SK-N-SH treated with all-trans-retinoic acid at 6 μM for 48 hours (cell line): ENCODE data around the gene TTC7B.

Experiments used
- ATAC-seq: fragments of 200-7000 bp; cut with Tn5 transposase; 3 replicates; pipeline ENCODE4 v1.9.1; 2020; ENCODE audit warnings: mild to moderate bottlenecking, moderate library complexity
- ARNTL ChIP-seq: fragments of 450-650 bp; formaldehyde crosslinking; IDR thresholded peaks from 2 replicates; pipeline ENCODE4 v1.5.0; 2020; ENCODE audit warnings: low read depth, mild to moderate bottlenecking, moderate library complexity, borderline replicate concordance
- BACH2 ChIP-seq: fragments of 250-450 bp; sonication (Bioruptor Pico); IDR thresholded peaks from 2 replicates; pipeline ENCODE4 v1.9.0; 2021; ENCODE audit warnings: mild to moderate bottlenecking, borderline replicate concordance
- CSDC2 ChIP-seq: fragments of 250-450 bp; sonication (Bioruptor Pico); IDR thresholded peaks from 2 replicates; pipeline ENCODE4 v1.5.0; 2020; ENCODE audit warnings: mild to moderate bottlenecking, moderate library complexity
- CSRNP3 ChIP-seq: fragments of 250-450 bp; sonication (Bioruptor Pico); IDR thresholded peaks from 2 replicates; pipeline ENCODE4 v1.5.1; 2021; ENCODE audit warnings: mild to moderate bottlenecking, moderate library complexity
- ESRRG ChIP-seq: fragments of 250-450 bp; sonication (Bioruptor Pico); IDR thresholded peaks from 2 replicates; pipeline ENCODE4 v1.6.1; 2021; ENCODE audit warnings: mild to moderate bottlenecking
- GLIS3 ChIP-seq: fragments of 250-450 bp; sonication (Bioruptor Pico); IDR thresholded peaks from 2 replicates; pipeline ENCODE4 v1.5.0; 2020; ENCODE audit warnings: mild to moderate bottlenecking, moderate library complexity
- ISL1 ChIP-seq: fragments of 250-450 bp; sonication (Bioruptor Pico); IDR thresholded peaks from 2 replicates; pipeline ENCODE4 v2.1.2; 2022; ENCODE audit warnings: mild to moderate bottlenecking, moderate library complexity
- OSR1 ChIP-seq: fragments of 250-450 bp; sonication (Bioruptor Pico); IDR thresholded peaks from 2 replicates; pipeline ENCODE4 v1.8.0; 2022; ENCODE audit warnings: moderate library complexity, mild to moderate bottlenecking, inconsistent platforms
- PPARA ChIP-seq: fragments of 250-450 bp; sonication (Bioruptor Pico); IDR thresholded peaks from 2 replicates; pipeline ENCODE4 v1.5.0; 2020; ENCODE audit warnings: mild to moderate bottlenecking, borderline replicate concordance
- RARB ChIP-seq: fragments of 250-450 bp; sonication (Bioruptor Pico); IDR thresholded peaks from 2 replicates; pipeline ENCODE4 v1.8.0; 2021; ENCODE audit warnings: mild to moderate bottlenecking, moderate library complexity
- SNAI2 ChIP-seq: fragments of 250-450 bp; sonication (Bioruptor Pico); IDR thresholded peaks from 2 replicates; pipeline ENCODE4 v1.5.0; 2020; ENCODE audit warnings: mild to moderate bottlenecking, moderate library complexity
- TCF4 ChIP-seq: fragments of 250-450 bp; sonication (Bioruptor Pico); IDR thresholded peaks from 2 replicates; pipeline ENCODE4 v1.8.0; 2021; ENCODE audit warnings: mild to moderate bottlenecking, moderate library complexity, borderline replicate concordance
- TOX ChIP-seq: fragments of 250-450 bp; sonication (Bioruptor Pico); IDR thresholded peaks from 2 replicates; pipeline ENCODE4 v1.8.0; 2021; ENCODE audit warnings: mild to moderate bottlenecking, moderate library complexity, borderline replicate concordance
- ZC3H10 ChIP-seq: fragments of 250-450 bp; sonication (Bioruptor Pico); IDR thresholded peaks from 2 replicates; pipeline ENCODE4 v1.5.1; 2021; ENCODE audit warnings: mild to moderate bottlenecking, moderate library complexity
- ZFP3 ChIP-seq: fragments of 250-450 bp; sonication (Bioruptor Pico); IDR thresholded peaks from 2 replicates; pipeline ENCODE4 v1.5.0; 2020; ENCODE audit warnings: mild to moderate bottlenecking, moderate library complexity
- ZFP30 ChIP-seq: fragments of 450-650 bp; formaldehyde crosslinking; IDR thresholded peaks from 2 replicates; pipeline ENCODE4 v1.5.0; 2022; ENCODE audit warnings: mild to moderate bottlenecking, moderate library complexity
- ZNF565 ChIP-seq: fragments of 450-650 bp; formaldehyde crosslinking; conservative IDR thresholded peaks from 2 replicates; pipeline ENCODE4 v1.5.0; 2020; ENCODE audit warnings: low read depth, mild to moderate bottlenecking, moderate library complexity
- ZNF70 ChIP-seq: fragments of 450-650 bp; formaldehyde crosslinking; IDR thresholded peaks from 2 replicates; pipeline ENCODE4 v1.5.0; 2020; ENCODE audit warnings: mild to moderate bottlenecking, moderate library complexity
- ZNF8 ChIP-seq: fragments of 450-650 bp; formaldehyde crosslinking; IDR thresholded peaks from 2 replicates; pipeline ENCODE4 v1.5.0; 2020; ENCODE audit warnings: mild to moderate bottlenecking, moderate library complexity
- TF ChIP-seq, protein P1 (sequence below): fragments of 250-450 bp; sonication (Bioruptor Pico); IDR thresholded peaks from 2 replicates; pipeline ENCODE4 v1.8.0; 2020; ENCODE audit warnings: mild to moderate bottlenecking, moderate library complexity, borderline replicate concordance
- TF ChIP-seq, protein P2 (sequence below): fragments of 250-450 bp; sonication (Bioruptor Pico); IDR thresholded peaks from 2 replicates; pipeline ENCODE4 v1.8.0; 2021; ENCODE audit warnings: low read depth, mild to moderate bottlenecking, moderate library complexity, borderline replicate concordance
- TF ChIP-seq, protein P3 (sequence below): fragments of 250-450 bp; sonication (Bioruptor Pico); IDR thresholded peaks from 2 replicates; pipeline ENCODE4 v1.5.0; 2020; ENCODE audit warnings: mild to moderate bottlenecking, moderate library complexity
- TF ChIP-seq, protein P4 (sequence below): fragments of 250-450 bp; sonication (Bioruptor Pico); IDR thresholded peaks from 2 replicates; pipeline ENCODE4 v1.5.1; 2020; ENCODE audit warnings: low read depth, mild to moderate bottlenecking, moderate library complexity

Gene TTC7B

GRCh38 chr14:90742729-90743128, 73.5 kb downstream of the TTC7B start:
- no peak for TF ChIP-seq OSR1 (CRISPR knock-in tag)
- TF ChIP-seq CSRNP3 (CRISPR knock-in tag), result no peak
- TF ChIP-seq TOX (CRISPR knock-in tag), result no peak
- TF ChIP-seq, protein P1, sequence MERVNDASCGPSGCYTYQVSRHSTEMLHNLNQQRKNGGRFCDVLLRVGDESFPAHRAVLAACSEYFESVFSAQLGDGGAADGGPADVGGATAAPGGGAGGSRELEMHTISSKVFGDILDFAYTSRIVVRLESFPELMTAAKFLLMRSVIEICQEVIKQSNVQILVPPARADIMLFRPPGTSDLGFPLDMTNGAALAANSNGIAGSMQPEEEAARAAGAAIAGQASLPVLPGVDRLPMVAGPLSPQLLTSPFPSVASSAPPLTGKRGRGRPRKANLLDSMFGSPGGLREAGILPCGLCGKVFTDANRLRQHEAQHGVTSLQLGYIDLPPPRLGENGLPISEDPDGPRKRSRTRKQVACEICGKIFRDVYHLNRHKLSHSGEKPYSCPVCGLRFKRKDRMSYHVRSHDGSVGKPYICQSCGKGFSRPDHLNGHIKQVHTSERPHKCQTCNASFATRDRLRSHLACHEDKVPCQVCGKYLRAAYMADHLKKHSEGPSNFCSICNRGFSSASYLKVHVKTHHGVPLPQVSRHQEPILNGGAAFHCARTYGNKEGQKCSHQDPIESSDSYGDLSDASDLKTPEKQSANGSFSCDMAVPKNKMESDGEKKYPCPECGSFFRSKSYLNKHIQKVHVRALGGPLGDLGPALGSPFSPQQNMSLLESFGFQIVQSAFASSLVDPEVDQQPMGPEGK (CRISPR knock-in tag), result no peak
- no peak for TF ChIP-seq RARB (CRISPR knock-in tag)
- no peak for TF ChIP-seq ZNF8 (CRISPR knock-in tag)
- no peak for TF ChIP-seq CSDC2 (CRISPR knock-in tag)
- no peak for TF ChIP-seq ARNTL (CRISPR knock-in tag)
- TF ChIP-seq, protein P2, sequence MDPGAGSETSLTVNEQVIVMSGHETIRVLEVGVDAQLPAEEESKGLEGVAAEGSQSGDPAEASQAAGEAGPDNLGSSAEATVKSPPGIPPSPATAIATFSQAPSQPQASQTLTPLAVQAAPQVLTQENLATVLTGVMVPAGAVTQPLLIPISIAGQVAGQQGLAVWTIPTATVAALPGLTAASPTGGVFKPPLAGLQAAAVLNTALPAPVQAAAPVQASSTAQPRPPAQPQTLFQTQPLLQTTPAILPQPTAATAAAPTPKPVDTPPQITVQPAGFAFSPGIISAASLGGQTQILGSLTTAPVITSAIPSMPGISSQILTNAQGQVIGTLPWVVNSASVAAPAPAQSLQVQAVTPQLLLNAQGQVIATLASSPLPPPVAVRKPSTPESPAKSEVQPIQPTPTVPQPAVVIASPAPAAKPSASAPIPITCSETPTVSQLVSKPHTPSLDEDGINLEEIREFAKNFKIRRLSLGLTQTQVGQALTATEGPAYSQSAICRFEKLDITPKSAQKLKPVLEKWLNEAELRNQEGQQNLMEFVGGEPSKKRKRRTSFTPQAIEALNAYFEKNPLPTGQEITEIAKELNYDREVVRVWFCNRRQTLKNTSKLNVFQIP (CRISPR knock-in tag), result no peak
- no peak for TF ChIP-seq BACH2 (CRISPR knock-in tag)
- TF ChIP-seq, protein P3, sequence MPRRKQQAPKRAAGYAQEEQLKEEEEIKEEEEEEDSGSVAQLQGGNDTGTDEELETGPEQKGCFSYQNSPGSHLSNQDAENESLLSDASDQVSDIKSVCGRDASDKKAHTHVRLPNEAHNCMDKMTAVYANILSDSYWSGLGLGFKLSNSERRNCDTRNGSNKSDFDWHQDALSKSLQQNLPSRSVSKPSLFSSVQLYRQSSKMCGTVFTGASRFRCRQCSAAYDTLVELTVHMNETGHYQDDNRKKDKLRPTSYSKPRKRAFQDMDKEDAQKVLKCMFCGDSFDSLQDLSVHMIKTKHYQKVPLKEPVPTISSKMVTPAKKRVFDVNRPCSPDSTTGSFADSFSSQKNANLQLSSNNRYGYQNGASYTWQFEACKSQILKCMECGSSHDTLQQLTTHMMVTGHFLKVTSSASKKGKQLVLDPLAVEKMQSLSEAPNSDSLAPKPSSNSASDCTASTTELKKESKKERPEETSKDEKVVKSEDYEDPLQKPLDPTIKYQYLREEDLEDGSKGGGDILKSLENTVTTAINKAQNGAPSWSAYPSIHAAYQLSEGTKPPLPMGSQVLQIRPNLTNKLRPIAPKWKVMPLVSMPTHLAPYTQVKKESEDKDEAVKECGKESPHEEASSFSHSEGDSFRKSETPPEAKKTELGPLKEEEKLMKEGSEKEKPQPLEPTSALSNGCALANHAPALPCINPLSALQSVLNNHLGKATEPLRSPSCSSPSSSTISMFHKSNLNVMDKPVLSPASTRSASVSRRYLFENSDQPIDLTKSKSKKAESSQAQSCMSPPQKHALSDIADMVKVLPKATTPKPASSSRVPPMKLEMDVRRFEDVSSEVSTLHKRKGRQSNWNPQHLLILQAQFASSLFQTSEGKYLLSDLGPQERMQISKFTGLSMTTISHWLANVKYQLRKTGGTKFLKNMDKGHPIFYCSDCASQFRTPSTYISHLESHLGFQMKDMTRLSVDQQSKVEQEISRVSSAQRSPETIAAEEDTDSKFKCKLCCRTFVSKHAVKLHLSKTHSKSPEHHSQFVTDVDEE, result no peak
- no peak for TF ChIP-seq TCF4 (CRISPR knock-in tag)
- no peak for TF ChIP-seq SNAI2
- no peak for TF ChIP-seq ZC3H10 (CRISPR knock-in tag)
- no peak for TF ChIP-seq ESRRG (CRISPR knock-in tag)
- TF ChIP-seq, all 23 proteins: peak for 0
- ATAC-seq, result no peak

DNA sequence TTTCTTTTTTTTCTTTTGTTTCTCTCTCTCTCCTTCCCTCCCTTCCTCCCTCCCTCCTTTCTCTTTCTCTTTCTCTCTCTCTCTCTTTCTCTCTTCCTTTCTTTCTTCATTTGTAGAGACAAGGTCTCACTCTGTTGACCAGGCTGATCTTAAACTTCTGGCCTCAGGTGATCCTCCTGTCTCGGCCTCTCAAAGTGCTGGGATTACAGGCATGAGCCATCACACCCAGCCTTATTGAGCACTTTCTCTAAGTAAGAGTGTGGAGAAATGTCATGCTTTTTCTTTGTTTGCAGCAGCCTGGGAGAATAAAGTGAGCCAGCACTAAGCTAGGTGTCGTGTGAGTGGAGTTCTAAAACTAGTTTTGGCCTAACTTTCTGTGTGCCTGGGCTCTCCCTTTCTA, 74.0 kb downstream of the TTC7B start:
- TF ChIP-seq SNAI2 (no peak), ZNF8 (CRISPR knock-in tag) (no peak), ESRRG (CRISPR knock-in tag) (no peak), ARNTL (CRISPR knock-in tag) (no peak), ZC3H10 (CRISPR knock-in tag) (no peak), TOX (CRISPR knock-in tag) (no peak), ZFP30 (CRISPR knock-in tag) (no peak), OSR1 (CRISPR knock-in tag) (no peak), GLIS3 (CRISPR knock-in tag) (no peak), ZFP3 (CRISPR knock-in tag) (no peak), ZNF70 (CRISPR knock-in tag) (no peak), BACH2 (CRISPR knock-in tag) (no peak), ZNF565 (CRISPR knock-in tag) (no peak), RARB (CRISPR knock-in tag) (no peak), PPARA (CRISPR knock-in tag) (no peak), ISL1 (CRISPR knock-in tag) (no peak)
- TF ChIP-seq, protein P1 (CRISPR knock-in tag), result no peak
- TF ChIP-seq, protein P4, sequence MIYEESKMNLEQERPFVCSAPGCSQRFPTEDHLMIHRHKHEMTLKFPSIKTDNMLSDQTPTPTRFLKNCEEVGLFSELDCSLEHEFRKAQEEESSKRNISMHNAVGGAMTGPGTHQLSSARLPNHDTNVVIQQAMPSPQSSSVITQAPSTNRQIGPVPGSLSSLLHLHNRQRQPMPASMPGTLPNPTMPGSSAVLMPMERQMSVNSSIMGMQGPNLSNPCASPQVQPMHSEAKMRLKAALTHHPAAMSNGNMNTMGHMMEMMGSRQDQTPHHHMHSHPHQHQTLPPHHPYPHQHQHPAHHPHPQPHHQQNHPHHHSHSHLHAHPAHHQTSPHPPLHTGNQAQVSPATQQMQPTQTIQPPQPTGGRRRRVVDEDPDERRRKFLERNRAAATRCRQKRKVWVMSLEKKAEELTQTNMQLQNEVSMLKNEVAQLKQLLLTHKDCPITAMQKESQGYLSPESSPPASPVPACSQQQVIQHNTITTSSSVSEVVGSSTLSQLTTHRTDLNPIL, result no peak
- no peak for ATAC-seq
